ENCODE results near the gene C16orf78.

GRCh38 chr16:49416001-49416675 lies 42.5 kb downstream of the C16orf78 start:
- TF ChIP-seq EP300 (IDR thresholded peaks at IDR 0.05) (no peak), CTCF (IDR thresholded peaks at IDR 0.05) (no peak)

Data from gastroesophageal sphincter (tissue), 3 donors.